A673 (cell line): Measurements from ENCODE around the gene CYSRT1. TPM values are rescaled to one million over a fixed set of nuclear protein-coding genes. Genes with fewer than 3 reads are reported as not detected.

Experiments
- BruUV-seq: library from RNA; stranded (reverse); fragments of 400-500 nt; replicated peaks from 2 replicates; lab custom pipeline; 2021; lab: Mats Ljungman, UMichigan
- CTCF ChIA-PET: fragments of 300-600 bp; sonication (Branson Sonifier 250); formaldehyde crosslinking; loops from one replicate; lab custom pipeline; 2022; ENCODE audit warnings: antibody characterized with exemption; lab: Charles Lee
- POLR2A ChIA-PET: fragments of 300-600 bp; sonication (Branson Sonifier 250); formaldehyde crosslinking; loops from one replicate; lab custom pipeline; 2022; ENCODE audit warnings: antibody characterized with exemption; ENCODE audit not compliant: low non-redundant PET; lab: Charles Lee
- DNase-seq: peaks from one replicate; pipeline ENCODE4 v3.0.0-alpha.2; 2015; ENCODE audit warnings: low spot score
- H3K27ac ChIP-seq: fragments of 200-600 bp; sonication (generic); 2 replicates; pipeline ENCODE4 v1.5.1; 2016; ENCODE audit warnings: mixed run types, low read depth, mild to moderate bottlenecking, mixed read lengths, antibody characterized with exemption, low read length; ENCODE audit not compliant: poor library complexity, severe bottlenecking
- H3K27me3 ChIP-seq: fragments of 200-600 bp; sonication (generic); replicated peaks from 2 replicates; pipeline ENCODE4 v1.6.1; 2017; ENCODE audit warnings: mixed run types, low read depth, mild to moderate bottlenecking, mixed read lengths, antibody characterized with exemption, low read length; ENCODE audit not compliant: insufficient read depth, poor library complexity
- H3K36me3 ChIP-seq: fragments of 200-600 bp; sonication (generic); 2 replicates; pipeline ENCODE4 v1.6.1; 2016; ENCODE audit warnings: mixed run types, mild to moderate bottlenecking, mixed read lengths, antibody characterized with exemption, low read length; ENCODE audit not compliant: insufficient read depth, poor library complexity, severe bottlenecking
- H3K4me1 ChIP-seq: fragments of 200-600 bp; sonication (generic); 2 replicates; pipeline ENCODE4 v1.6.1; 2017; ENCODE audit warnings: mixed run types, mild to moderate bottlenecking, mixed read lengths, antibody characterized with exemption, low read length; ENCODE audit not compliant: insufficient read depth, poor library complexity, severe bottlenecking
- H3K4me3 ChIP-seq: fragments of 200-600 bp; sonication (generic); 2 replicates; pipeline ENCODE4 v1.5.1; 2016; ENCODE audit warnings: low read depth, mixed run types, mild to moderate bottlenecking, mixed read lengths, low read length; ENCODE audit not compliant: poor library complexity, severe bottlenecking
- H3K9me3 ChIP-seq: fragments of 200-600 bp; sonication (generic); 2 replicates; pipeline ENCODE4 v1.6.1; 2016; ENCODE audit warnings: mixed run types, low read depth, mild to moderate bottlenecking, mixed read lengths, antibody characterized with exemption, low read length; ENCODE audit not compliant: poor library complexity, severe bottlenecking
- EZH2 ChIP-seq: fragments of 200-600 bp; sonication (generic); IDR thresholded peaks from 2 replicates; pipeline ENCODE4 v1.6.1; 2017; ENCODE audit warnings: borderline replicate concordance, low read depth, mild to moderate bottlenecking, mixed read lengths, antibody characterized with exemption, low read length; ENCODE audit not compliant: poor library complexity, severe bottlenecking
- intact Hi-C: fragments of 100-400 bp; cut with micrococcal nuclease; formaldehyde crosslinking; loops from one replicate; pipeline ENCODE4 v1.10.0; 2022; ENCODE audit not compliant: unreplicated experiment
- total RNA-seq: library from RNA; stranded (reverse); gene quantifications from 2 replicates; pipeline ENCODE4 v1.2.3, GENCODE V29; 2021
- TF ChIP-seq, protein P1 (sequence below): fragments of 300-800, 200-600 bp; sonication (generic); conservative IDR thresholded peaks from 2 replicates; pipeline ENCODE4 v1.5.1; 2017; ENCODE audit warnings: low read depth, mild to moderate bottlenecking, antibody characterized with exemption, low read length, moderate library complexity, mixed read lengths

CYSRT1 gene
- total RNA-seq, 1 experiment from 2014 or later: 0.37 TPM

DNA sequence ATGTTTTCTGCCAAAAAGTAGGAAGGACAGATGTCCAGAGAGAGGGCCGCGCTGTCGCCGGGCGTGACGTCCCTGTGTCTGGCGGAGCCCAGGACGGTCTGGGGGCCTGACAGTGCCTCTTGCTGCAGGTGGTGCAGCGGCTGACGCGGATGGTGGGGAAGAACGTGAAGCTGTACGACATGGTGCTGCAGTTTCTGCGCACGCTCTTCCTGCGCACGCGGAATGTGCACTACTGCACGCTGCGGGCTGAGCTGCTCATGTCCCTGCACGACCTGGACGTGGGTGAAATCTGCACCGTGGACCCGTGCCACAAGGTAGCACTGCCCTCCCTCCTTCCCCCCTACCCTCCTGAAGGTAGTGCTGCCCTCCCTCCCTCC is 37.9 kb downstream of the CYSRT1 start:
- CTCF ChIA-PET: no interaction called here
- no peak for DNase-seq
- no peaks in the 10 kb centered on the region for H3K9me3 ChIP-seq
- H3K27ac ChIP-seq: no peak overlapping the region
- H3K27me3 ChIP-seq: no peaks in the 10 kb centered on the region
- H3K36me3 ChIP-seq: peaks cover 33% of the 10 kb centered on the region
- TF ChIP-seq EZH2: no peak
- TF ChIP-seq, protein P1, sequence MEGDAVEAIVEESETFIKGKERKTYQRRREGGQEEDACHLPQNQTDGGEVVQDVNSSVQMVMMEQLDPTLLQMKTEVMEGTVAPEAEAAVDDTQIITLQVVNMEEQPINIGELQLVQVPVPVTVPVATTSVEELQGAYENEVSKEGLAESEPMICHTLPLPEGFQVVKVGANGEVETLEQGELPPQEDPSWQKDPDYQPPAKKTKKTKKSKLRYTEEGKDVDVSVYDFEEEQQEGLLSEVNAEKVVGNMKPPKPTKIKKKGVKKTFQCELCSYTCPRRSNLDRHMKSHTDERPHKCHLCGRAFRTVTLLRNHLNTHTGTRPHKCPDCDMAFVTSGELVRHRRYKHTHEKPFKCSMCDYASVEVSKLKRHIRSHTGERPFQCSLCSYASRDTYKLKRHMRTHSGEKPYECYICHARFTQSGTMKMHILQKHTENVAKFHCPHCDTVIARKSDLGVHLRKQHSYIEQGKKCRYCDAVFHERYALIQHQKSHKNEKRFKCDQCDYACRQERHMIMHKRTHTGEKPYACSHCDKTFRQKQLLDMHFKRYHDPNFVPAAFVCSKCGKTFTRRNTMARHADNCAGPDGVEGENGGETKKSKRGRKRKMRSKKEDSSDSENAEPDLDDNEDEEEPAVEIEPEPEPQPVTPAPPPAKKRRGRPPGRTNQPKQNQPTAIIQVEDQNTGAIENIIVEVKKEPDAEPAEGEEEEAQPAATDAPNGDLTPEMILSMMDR: no peak
- no TSS peak for BruUV-seq
- POLR2A ChIA-PET: no interaction called here
- H3K4me3 ChIP-seq: no peak overlapping the region
- no peaks in the 10 kb centered on the region for H3K4me1 ChIP-seq
- intact Hi-C loops: no loop called here

DNA sequence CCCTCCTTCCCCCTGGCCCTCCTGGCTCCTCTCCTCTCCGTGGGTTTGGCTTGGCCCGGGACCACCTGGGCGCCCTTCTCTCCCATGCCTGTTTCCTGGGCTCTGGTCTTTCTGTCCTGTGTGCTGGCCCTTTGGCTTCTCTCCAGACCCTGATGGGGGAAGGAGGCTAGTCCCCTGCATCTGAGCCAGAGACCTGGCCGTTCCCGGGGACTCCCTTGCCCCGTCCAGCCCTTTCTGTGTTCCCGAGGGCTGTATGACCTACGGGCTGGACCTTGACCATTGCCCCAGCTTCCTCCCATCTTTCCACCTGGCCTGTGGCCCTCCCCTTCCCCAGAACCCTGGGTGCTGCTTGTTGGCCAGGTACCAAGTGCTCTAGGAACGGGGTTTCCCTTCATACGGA is 38.5 kb downstream of the CYSRT1 start:
- Histone ChIP-seq H3K27me3 (no peaks in the 10 kb centered on the region), H3K9me3 (no peaks in the 10 kb centered on the region), H3K36me3 (peaks cover 34% of the 10 kb centered on the region), H3K4me3 (no peak overlapping the region), H3K4me1 (no peaks in the 10 kb centered on the region), H3K27ac (no peak overlapping the region)
- BruUV-seq: no TSS peak
- no peak for DNase-seq
- CTCF ChIA-PET: no interaction called here
- no peak for TF ChIP-seq EZH2
- TF ChIP-seq, protein P1: no peak
- POLR2A ChIA-PET: no interaction called here
- intact Hi-C loops: no loop called here

DNA sequence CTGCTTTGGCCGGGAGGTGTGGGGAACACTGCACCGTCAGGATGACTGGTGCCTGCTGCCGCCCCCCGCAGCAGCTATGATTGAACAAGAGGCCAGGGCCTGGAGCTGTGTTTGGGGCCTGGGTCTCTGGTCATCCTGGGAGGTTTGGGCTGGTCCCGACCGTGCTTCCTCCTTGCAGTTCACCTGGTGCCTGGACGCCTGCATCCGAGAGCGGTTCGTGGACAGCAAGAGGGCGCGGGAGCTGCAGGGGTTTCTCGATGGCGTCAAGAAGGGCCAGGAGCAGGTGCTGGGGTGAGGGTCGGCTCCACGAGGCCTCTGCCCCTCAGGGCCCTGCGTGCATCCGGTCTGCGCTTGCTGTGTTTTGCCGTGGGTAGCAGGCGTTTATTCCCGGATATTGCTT is 39.1 kb downstream of the CYSRT1 start:
- CTCF ChIA-PET: no interaction called here
- no peak overlapping the region for H3K4me3 ChIP-seq
- no peak overlapping the region for H3K27ac ChIP-seq
- H3K9me3 ChIP-seq: no peaks in the 10 kb centered on the region
- no peaks in the 10 kb centered on the region for H3K27me3 ChIP-seq
- DNase-seq: no peak
- no peaks in the 10 kb centered on the region for H3K4me1 ChIP-seq
- peaks cover 28% of the 10 kb centered on the region for H3K36me3 ChIP-seq
- POLR2A ChIA-PET: no interaction called here
- intact Hi-C loops: no loop called here
- TF ChIP-seq, protein P1: no peak
- TF ChIP-seq EZH2: no peak
- no TSS peak for BruUV-seq
